ENCODE results near the gene KIF1A.

Gene KIF1A

GRCh38 chr2:240840435-240841060 lies 20.5 kb upstream of the KIF1A start:
- no peak for TF ChIP-seq POLR2A (IDR thresholded peaks at IDR 0.05; ENCODE audit: low read depth, low read length)
- no peak for TF ChIP-seq TAF1 (IDR thresholded peaks at IDR 0.05; ENCODE audit: borderline replicate concordance, low read depth, low read length)
- no peak for TF ChIP-seq POLR2AphosphoS5 (IDR thresholded peaks at IDR 0.05; ENCODE audit: low read depth, low read length)
- FAIRE-seq (peak; percentile 9), DNase-seq (ENCODE audit: insufficient read length) (no peak)

DNA sequence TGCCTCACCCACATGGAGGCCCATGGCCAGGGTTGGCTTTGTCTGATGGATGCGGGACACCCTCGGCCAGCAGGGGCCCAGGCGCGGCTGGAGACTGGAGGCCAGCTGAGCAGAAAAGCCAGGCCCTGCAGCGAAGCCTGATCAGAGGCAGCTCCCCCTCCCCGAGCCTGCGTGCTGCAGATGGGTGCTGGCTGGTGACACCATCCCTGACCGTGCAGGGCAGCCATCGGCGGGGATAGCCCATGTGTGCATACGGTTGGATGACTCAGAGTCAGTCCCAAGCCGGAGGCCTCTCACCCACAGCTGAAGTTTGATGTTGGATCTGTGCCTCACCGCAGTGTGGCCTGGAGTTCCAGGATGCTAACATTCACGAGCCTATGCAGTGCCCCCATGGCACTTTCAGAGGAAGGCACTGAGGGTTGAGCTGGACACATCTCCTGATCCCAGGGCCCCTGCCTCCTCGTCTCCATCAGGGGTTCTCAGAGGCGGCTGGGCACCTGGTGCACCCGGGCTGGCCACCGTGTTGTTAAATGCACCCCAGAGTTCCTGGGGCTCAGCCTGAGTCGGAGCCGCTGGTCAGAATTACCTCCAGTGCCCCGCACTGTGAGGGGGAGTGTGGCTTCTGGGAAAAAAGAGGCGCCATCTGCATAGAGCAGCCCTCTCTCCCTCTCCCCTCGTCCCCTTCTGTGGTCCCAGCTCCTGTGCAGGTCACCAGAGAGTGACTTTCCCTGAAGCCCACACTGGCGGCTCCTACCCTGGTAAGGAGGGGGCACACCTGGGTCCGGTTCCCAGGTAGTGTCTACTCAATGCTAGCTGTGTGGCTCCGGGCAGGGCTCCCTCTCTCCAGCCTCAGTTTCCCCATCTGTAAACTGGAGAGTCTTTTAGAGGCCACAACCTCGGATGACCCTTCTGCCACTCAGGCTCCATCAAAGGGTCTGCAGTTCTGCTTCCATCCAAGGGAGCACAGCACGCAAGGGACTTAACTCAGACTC lies 19.4 kb upstream of the KIF1A start:
- DNase-seq (ENCODE audit: insufficient read length) (no peak), FAIRE-seq (no peak)
- no peak for TF ChIP-seq TAF1 (IDR thresholded peaks at IDR 0.05; ENCODE audit: borderline replicate concordance, low read depth, low read length)
- no peak for TF ChIP-seq POLR2A (IDR thresholded peaks at IDR 0.05; ENCODE audit: low read depth, low read length)
- TF ChIP-seq POLR2AphosphoS5 (IDR thresholded peaks at IDR 0.05; ENCODE audit: low read depth, low read length) = no peak

DNA sequence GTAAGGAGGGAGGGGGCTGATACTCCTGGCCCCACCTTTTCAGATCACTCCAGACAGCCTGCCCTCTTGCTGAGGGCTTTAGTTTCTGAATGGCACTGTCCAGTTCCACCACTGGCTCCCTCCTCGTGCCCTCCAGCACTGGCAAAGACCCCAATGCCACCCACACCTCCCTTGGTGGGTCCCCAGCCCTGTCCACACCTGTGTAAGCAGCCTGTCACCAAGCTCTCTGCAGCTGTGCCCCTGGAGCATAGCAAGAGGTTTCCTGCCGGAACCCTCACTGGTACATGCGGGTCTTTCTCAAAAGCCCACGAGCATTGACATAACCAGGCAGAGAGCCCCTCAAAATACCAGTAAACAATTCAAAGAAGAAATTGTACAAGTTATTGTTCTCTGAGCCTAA lies 17.6 kb upstream of the KIF1A start:
- TF ChIP-seq POLR2A (IDR thresholded peaks at IDR 0.05; ENCODE audit: low read depth, low read length) (no peak), TAF1 (IDR thresholded peaks at IDR 0.05; ENCODE audit: borderline replicate concordance, low read depth, low read length) (no peak), POLR2AphosphoS5 (IDR thresholded peaks at IDR 0.05; ENCODE audit: low read depth, low read length) (no peak)
- DNase-seq (ENCODE audit: insufficient read length) (no peak), FAIRE-seq (no peak)

DNA sequence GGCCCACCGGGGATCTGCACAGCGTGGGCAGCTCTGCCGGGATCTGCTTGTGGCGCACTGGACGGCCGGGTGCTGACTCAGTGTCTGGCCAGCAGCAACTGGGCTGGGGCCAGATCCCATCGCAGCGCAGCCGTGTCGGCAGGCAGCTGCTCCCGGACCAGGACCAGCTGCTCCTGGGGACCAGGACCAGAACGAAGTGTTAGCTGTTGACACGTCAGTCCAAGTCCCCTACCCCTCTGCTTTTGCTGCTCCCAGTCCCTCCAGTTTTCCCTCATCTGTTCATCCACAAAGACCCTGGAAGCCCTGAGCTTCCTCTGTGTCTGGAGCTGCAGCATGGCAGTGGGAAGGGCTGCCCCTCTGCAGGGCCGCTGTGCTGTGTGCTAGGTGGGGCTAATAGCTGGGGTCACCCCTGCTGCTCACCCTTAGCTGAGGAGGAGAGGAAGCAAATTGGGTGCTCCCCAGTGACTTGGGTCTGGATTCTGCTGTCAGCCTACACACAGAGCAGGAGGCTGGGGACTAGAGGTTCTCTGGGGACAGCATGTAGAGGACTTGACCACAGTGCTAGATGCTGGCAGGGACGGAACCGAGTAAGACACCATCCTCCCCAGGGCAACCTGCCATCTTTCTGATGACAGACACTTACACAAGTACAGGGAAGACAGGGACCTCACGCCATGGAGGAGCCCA lies 16.9 kb upstream of the KIF1A start:
- TF ChIP-seq TAF1 (IDR thresholded peaks at IDR 0.05; ENCODE audit: borderline replicate concordance, low read depth, low read length) (no peak), POLR2AphosphoS5 (IDR thresholded peaks at IDR 0.05; ENCODE audit: low read depth, low read length) (no peak), POLR2A (IDR thresholded peaks at IDR 0.05; ENCODE audit: low read depth, low read length) (no peak)
- DNase-seq (ENCODE audit: insufficient read length) (no peak), FAIRE-seq (no peak)

- no peak for TF ChIP-seq POLR2AphosphoS5 (IDR thresholded peaks at IDR 0.05; ENCODE audit: low read depth, low read length)
- no peak for TF ChIP-seq POLR2A (IDR thresholded peaks at IDR 0.05; ENCODE audit: low read depth, low read length)
- TF ChIP-seq TAF1 (IDR thresholded peaks at IDR 0.05; ENCODE audit: borderline replicate concordance, low read depth, low read length) = no peak
- DNase-seq (ENCODE audit: insufficient read length) (no peak), FAIRE-seq (no peak)
These were observed 15.5 kb upstream of the KIF1A start for GRCh38 chr2:240835528-240835927.

DNA sequence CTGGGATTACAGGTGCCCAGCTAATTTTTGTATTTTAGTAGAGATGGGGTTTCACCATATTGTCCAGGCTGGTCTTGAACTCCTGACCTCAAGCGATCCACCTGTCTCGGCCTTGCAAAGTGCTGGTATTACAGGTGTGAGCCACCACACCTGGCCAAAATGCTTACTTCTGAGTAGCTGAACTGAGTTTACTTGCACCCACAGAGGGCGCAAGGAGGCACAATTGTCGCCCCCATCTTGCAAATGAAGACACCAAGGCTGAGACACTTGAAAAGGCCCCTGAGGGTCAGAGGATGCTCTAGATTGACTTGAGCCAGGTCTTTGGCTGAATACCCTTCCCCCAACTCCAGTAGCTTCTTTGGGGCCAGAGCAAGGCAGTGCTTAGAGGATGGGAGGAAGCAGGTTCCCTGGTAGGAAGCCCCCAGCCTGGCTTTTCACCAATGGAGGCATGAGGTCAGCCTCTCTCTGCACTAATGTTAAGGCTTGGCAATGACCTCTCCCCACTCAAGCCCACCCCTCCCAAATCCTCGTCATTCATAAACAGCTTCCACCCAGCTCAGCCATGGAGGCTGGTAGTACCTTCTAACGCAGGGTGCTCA lies 14.5 kb upstream of the KIF1A start:
- no peak for DNase-seq (ENCODE audit: insufficient read length)
- TF ChIP-seq TAF1 (IDR thresholded peaks at IDR 0.05; ENCODE audit: borderline replicate concordance, low read depth, low read length) = no peak
- no peak for TF ChIP-seq POLR2AphosphoS5 (IDR thresholded peaks at IDR 0.05; ENCODE audit: low read depth, low read length)
- TF ChIP-seq POLR2A (IDR thresholded peaks at IDR 0.05; ENCODE audit: low read depth, low read length) = no peak
- no peak for FAIRE-seq

DNA sequence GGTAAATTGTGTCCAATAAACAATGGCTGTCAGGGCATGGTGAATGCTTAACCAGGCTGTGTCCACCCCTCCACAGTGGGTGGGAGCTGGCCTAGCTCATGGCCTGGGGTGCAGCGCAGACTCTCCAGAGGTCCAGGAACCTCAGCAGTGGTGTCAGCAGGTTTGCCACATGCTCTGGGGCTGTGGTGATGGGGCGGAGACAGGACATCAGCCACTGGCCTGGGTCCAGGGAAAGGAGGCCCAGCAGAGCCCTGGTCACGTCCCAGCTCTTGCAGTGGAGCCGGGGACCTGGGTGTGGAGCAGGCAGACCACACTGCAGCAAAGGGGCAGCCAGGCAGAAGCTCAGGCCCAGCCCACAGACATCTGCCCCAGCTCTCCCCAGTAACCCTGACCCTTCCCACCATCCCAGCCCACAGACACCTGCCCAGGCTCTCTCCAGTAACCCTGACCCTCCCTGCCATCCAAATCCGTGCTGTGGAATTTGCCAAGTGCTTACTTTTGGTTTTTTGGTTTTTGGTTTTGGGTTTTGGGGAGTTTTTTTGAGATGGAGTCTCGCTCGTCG lies 13.8 kb upstream of the KIF1A start:
- TF ChIP-seq TAF1 (IDR thresholded peaks at IDR 0.05; ENCODE audit: borderline replicate concordance, low read depth, low read length) (no peak), POLR2AphosphoS5 (IDR thresholded peaks at IDR 0.05; ENCODE audit: low read depth, low read length) (no peak)
- FAIRE-seq (no peak), DNase-seq (ENCODE audit: insufficient read length) (no peak)

GRCh38 chr2:240832921-240833494 lies 13.0 kb upstream of the KIF1A start:
- DNase-seq (ENCODE audit: insufficient read length) = no peak
- FAIRE-seq = no peak
- no peak for TF ChIP-seq POLR2A (IDR thresholded peaks at IDR 0.05; ENCODE audit: low read depth, low read length)
- no peak for TF ChIP-seq TAF1 (IDR thresholded peaks at IDR 0.05; ENCODE audit: borderline replicate concordance, low read depth, low read length)

DNA sequence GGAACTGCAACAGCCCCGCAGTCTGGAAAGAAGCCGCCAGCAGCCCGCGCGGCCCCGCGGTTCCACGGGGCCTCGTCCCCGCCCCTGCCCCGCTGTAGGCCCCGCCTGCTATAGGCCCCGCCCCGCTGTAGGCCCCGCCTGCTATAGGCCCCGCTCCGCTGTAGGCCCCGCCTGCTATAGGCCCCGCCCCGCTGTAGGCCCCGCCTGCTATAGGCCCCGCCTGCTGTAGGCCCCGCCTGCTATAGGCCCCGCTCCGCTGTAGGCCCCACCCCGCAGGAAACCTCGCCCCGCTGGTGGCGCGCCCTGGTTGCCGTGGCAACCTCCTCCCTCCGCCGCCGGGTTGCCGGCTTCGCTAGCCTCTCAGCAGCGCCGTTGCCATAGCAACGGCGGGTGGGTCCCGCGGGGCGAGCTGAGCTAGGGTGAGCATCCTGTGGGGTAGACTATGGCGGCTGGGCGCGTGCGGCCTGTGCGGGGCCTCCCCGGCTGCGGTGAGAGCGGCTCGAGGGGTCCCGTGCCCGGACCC lies 12.2 kb upstream of the KIF1A start:
- TF ChIP-seq TAF1 (IDR thresholded peaks at IDR 0.05; ENCODE audit: borderline replicate concordance, low read depth, low read length) = no peak
- TF ChIP-seq POLR2AphosphoS5 (IDR thresholded peaks at IDR 0.05; ENCODE audit: low read depth, low read length) = no peak
- no peak for TF ChIP-seq POLR2A (IDR thresholded peaks at IDR 0.05; ENCODE audit: low read depth, low read length)
- DNase-seq (ENCODE audit: insufficient read length) (peak; percentile 89), FAIRE-seq (peak; percentile 17)

DNA sequence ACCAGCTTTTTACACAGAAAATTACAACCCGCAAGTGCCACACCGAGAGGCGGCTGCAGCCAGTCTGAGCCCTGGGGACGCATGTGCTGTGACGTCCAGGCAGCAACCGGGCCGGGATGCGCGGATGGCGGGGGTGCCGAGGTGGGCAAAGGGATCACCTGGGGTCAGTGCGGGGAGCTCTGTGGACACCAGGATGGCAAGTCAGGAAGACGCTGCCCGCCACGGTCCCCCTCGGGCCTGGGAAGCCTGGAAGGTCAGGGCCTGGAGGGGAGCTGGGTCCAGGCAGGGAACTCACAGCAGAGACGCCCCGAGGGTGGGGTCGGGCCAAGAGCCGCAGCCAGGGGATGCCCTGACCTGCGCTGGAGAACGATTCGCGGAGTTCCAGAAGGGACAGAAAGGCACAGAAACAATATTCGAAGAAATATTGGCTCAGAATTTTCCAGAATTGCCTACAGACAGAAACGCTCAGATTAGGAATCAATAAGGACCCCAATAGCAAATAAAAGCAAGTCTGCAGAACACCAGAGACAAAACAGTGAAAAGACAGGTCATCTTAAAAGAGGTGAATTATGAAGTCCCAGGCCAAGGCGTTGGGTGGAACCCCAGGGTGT lies 11.7 kb upstream of the KIF1A start:
- TF ChIP-seq TAF1 (IDR thresholded peaks at IDR 0.05; ENCODE audit: borderline replicate concordance, low read depth, low read length) (no peak), POLR2AphosphoS5 (IDR thresholded peaks at IDR 0.05; ENCODE audit: low read depth, low read length) (no peak), POLR2A (IDR thresholded peaks at IDR 0.05; ENCODE audit: low read depth, low read length) (no peak)
- FAIRE-seq = no peak
- DNase-seq (ENCODE audit: insufficient read length) = no peak
